IPS-18a (cell line): ENCODE measurements around the gene CXXC5.

Source experiments
- H3K27ac ChIP-seq: one replicate; pipeline ENCODE4 v1.5.1; 2013; ENCODE audit warnings: low read length
- H3K27me3 ChIP-seq: one replicate; pipeline ENCODE4 v1.6.1; 2013; ENCODE audit warnings: mild to moderate bottlenecking, low read length; ENCODE audit not compliant: control insufficient read depth, insufficient read depth
- H3K36me3 ChIP-seq: one replicate; pipeline ENCODE4 v1.6.1; 2013; ENCODE audit warnings: low read depth, low read length; ENCODE audit not compliant: control insufficient read depth
- H3K4me1 ChIP-seq: one replicate; pipeline ENCODE4 v1.6.1; 2013; ENCODE audit warnings: low read depth, low read length; ENCODE audit not compliant: control insufficient read depth
- H3K4me3 ChIP-seq: one replicate; pipeline ENCODE4 v1.5.1; 2013; ENCODE audit warnings: low read length
- H3K9ac ChIP-seq: one replicate; pipeline ENCODE4 v1.6.1; 2013; ENCODE audit warnings: mild to moderate bottlenecking, low read length, moderate library complexity
- H3K9me3 ChIP-seq: one replicate; pipeline ENCODE4 v1.6.1; 2013; ENCODE audit warnings: low read depth, low read length; ENCODE audit not compliant: control insufficient read depth

CXXC5 gene

DNA sequence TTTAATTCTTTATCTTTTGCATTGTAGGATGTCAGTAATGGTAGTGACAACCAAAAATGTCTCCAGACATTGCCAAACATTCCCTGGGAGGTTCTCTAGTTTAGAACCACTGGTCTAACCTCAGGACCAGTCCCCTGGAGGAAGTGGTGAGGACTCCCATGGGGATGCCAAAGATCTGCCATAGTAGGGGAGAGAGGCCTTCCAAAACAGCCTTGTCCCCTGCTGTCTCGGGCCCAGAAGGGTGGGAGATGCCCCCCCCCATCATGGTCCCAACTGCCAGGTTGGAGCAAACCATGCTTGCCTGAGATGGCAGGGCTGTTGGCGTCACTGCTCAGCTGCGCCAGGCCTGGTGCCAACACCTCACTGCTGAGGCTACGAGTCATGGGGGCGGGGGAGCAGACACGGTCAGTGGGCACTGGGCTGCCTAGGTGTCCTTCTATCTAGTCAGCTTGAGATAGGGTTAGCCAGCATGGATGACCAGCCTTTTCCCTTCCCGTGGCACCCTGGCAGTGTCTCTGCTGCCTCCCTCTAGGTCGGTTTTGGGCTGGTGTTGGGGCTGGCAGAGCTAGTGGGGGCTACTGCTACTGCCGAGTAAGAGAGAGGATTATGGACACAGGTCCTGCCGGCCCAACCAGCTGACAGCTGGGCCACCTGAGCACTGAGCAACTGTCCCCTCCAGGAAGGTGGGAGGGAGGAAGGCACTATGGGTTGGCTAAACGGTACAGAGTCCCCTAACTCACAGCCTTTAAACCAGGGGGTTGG is 8.3 kb upstream of the CXXC5 start:
- peaks cover 13% of the 10 kb centered on the region for H3K27me3 ChIP-seq
- H3K4me3 ChIP-seq = no peak overlapping the region
- no peak overlapping the region for H3K27ac ChIP-seq
- no peak overlapping the region for H3K9ac ChIP-seq
- peaks cover 57% of the 10 kb centered on the region for H3K4me1 ChIP-seq
- H3K36me3 ChIP-seq = no peaks in the 10 kb centered on the region
- H3K9me3 ChIP-seq = no peaks in the 10 kb centered on the region

DNA sequence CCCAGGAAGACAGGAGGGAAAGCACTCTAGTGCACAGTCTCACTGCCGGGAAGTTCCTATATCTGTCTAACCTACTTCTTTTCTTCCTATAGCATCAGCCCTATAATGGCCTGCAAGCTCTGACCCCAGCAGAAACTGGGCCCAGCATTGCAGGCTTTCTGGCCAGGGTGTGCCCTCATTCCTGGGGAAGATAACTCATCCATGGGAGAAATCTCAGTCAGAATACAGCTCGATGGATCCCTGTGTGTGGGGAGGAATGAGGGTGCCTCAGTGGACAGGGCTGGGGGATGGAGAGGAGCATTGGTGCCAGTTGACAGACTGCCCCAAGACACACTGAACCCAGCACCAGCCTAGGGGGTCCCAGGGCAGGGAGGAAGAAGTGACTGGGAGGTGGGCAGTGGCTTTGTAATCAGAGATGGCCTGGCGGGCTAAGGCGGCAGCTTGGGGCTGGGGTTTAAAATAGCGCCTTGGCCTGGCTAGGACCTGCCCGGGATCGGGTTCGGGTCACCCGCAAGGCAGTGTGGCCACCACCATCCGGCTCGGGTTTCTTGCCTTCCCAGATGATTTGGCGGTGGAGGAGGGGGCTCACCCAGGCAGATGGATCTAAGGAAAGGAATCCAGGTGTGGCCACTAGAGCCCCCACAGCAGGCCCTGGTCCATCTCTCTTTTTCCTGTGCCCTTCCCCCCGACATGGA is 7.6 kb upstream of the CXXC5 start:
- Histone ChIP-seq H3K4me3 (no peak overlapping the region), H3K9ac (no peak overlapping the region), H3K4me1 (peaks cover 57% of the 10 kb centered on the region), H3K27me3 (peaks cover 20% of the 10 kb centered on the region), H3K36me3 (no peaks in the 10 kb centered on the region), H3K27ac (no peak overlapping the region), H3K9me3 (no peaks in the 10 kb centered on the region)

DNA sequence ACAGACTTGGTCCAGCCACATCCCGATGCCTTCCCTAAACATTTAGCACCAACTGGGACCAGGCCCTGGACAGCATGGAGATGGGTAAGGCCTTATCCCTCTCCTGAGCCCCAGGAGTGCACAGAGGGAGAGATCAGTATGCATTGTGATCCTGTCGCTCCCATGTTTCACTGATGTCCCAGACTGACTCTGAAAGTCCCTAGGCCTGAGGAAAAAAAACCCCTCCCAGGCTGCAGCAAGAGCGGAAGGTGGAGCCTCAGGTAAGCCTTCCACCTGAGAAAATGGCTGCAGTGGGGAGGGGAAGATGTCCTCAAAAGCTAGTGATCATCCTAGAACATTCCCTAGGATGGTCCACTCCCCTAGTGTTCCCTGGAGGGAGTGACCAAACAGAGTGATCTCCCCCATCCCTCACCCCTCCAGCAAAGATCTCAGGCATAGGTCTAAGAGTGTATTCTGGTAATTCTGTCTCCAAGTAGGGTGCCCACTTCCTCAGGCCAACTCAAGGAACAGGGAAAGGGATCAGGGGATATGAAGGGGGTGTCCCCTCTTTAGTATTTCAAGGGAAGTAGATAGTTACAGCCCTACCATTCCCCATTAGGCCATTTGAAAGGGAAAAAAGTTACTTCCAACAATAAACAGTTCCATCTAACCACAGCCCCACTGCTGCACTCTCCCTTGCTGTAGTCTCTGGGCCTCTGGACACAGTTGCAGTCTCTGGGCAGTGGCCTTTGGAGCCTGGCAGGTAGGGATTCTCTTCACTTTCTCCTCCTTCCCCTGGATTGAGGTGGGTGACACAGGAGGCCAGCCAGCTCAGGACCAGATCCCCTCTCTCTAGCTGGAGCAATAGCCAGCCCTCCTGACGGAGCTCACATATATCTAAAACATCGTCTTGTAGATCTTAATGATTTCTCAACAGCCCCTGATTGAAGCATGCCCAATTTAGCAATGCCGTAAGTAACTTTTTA is 6.8 kb upstream of the CXXC5 start:
- peaks cover 55% of the 10 kb centered on the region for H3K4me1 ChIP-seq
- H3K4me3 ChIP-seq = no peak overlapping the region
- H3K36me3 ChIP-seq = no peaks in the 10 kb centered on the region
- no peak overlapping the region for H3K9ac ChIP-seq
- H3K27me3 ChIP-seq = peaks cover 29% of the 10 kb centered on the region
- H3K27ac ChIP-seq = no peak overlapping the region
- H3K9me3 ChIP-seq = no peaks in the 10 kb centered on the region

DNA sequence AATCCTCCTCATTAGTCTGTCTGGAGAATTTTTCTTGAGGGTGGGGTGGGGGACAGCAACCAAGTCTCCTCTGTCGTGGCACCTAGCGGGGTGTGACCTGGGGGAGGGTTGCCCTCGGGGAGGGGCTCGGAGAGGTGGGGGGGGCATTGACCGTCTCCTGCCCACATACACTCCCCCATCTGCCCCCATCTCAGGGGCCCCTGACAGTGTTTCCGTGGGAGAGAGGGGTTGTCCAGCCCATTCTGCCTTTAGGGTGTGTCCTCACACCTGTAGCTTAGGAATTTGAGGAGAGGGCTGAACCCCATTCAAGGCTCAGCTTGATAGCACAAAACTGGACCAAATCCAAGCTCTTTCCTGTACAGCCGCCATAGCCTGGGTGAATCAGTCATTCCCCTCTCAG is 5.9 kb upstream of the CXXC5 start:
- H3K9me3 ChIP-seq = no peaks in the 10 kb centered on the region
- peaks cover 54% of the 10 kb centered on the region for H3K4me1 ChIP-seq
- peaks cover 37% of the 10 kb centered on the region for H3K27me3 ChIP-seq
- no peak overlapping the region for H3K4me3 ChIP-seq
- no peak overlapping the region for H3K27ac ChIP-seq
- no peak overlapping the region for H3K9ac ChIP-seq
- no peaks in the 10 kb centered on the region for H3K36me3 ChIP-seq

DNA sequence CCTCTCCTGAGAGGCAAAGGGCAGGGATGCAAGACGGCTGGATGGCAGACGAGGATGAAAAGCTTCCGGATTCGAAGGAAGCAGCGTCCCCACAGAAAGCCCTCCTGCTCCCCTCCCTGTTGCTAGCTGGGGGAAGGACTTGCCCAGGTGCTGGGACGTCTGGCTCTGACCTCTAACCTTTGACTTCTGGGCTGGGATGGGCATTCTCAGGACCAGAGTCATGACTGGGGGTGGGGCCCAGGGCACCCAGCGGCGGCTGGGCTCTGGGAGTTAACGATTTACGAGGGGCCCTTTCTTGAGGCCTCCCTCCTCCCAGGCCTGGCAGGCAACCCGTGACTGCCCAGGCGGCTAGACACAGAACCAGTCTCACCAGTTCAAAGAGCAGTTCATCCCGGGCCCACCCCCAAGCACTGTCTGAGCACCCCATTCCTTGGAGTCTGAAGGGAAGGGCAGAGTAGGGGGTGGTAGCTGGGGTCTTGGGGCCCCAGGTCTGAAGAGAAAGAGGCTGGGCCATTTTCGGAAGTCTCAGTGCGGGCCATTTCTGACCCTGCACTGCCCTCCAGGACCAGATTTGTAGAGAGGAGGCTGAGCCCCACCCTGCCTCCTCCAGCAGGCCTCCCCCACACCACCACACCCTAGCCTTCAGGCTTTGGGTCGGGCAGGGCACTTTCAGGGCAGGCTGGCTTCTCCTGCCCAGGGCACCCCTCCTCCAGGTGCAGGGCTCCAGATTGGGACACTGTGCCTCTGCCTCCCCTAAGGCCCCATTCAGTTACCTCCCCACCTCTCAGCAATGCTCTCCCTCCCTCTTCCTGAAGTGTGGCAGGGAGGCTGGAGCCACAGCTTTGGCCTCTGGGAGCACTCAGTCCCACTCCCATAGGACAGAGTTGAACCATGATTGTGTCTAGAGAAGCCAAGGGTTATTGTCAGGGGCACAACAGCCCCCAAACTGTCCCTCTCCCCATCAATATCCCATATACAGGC is 5.0 kb upstream of the CXXC5 start:
- peaks cover 54% of the 10 kb centered on the region for H3K4me1 ChIP-seq
- peaks cover 44% of the 10 kb centered on the region for H3K27me3 ChIP-seq
- H3K9me3 ChIP-seq = no peaks in the 10 kb centered on the region
- no peaks in the 10 kb centered on the region for H3K36me3 ChIP-seq
- H3K4me3 ChIP-seq = no peak overlapping the region
- no peak overlapping the region for H3K27ac ChIP-seq
- no peak overlapping the region for H3K9ac ChIP-seq

DNA sequence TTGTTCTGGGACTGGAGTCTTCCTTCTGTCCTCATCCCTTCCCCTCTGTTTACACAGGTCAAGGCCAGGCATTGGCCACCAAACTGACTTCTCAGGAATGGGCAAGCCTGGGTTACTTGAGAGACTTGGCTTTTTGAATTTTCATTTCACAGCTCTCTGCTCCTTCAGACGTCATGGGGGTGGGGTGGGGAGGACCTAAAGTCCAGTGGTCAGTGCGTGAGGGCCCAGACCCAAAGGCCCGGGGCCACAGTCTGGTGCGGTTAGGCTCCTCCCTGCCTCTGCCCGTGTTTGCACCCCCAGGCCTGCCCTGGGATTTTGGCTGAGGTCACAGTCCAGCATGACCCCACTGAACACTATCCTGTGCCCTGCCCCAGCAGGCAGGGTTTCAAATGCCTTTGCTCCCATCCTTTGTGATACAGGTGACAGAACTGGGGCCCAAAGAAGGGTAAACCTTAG is 4.1 kb upstream of the CXXC5 start:
- Histone ChIP-seq H3K36me3 (no peaks in the 10 kb centered on the region), H3K4me1 (peaks cover 46% of the 10 kb centered on the region), H3K27me3 (peaks cover 44% of the 10 kb centered on the region), H3K9me3 (no peaks in the 10 kb centered on the region), H3K27ac (no peak overlapping the region), H3K4me3 (no peak overlapping the region), H3K9ac (no peak overlapping the region)

DNA sequence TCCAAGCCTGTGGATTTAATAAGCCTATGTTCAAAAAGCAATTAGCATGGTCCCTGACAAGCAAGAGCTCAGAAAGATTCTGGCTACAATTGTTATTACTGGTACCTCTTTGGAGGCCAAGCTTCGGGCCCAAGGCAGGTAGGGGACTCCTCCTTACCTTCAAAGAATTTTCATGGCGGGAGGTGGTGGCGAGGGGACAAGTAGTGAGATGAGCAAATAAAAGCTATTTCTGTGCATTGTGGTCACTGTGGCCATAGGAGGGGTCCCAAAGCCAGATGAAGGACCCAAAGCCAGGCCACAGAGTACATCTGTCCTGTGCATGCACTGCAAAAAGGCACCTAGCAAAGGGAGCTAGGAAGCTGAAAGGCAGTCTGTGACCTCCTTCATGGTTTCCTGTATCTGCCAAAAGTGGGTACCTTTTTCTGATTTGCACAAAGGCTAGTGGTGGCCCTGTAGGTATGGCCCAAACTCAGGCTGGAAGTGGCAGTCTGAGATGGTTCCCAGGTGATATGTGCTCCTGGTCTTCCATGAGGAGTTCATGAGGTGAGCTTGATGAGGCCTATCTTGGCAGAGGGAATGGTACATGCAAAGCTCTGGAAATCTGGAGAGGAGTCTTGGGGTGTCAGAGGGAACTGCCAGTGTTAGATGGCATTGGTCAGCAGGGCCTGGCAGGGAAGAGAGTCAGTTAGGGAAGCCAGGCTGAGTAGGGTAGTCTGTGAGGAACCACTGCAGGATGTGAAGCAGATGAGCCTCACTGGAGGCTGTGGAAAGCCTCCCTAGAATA is 3.3 kb upstream of the CXXC5 start:
- Histone ChIP-seq H3K9me3 (no peaks in the 10 kb centered on the region), H3K27ac (no peak overlapping the region), H3K4me3 (no peak overlapping the region), H3K27me3 (peaks cover 44% of the 10 kb centered on the region), H3K36me3 (no peaks in the 10 kb centered on the region), H3K9ac (no peak overlapping the region), H3K4me1 (peaks cover 38% of the 10 kb centered on the region)

DNA sequence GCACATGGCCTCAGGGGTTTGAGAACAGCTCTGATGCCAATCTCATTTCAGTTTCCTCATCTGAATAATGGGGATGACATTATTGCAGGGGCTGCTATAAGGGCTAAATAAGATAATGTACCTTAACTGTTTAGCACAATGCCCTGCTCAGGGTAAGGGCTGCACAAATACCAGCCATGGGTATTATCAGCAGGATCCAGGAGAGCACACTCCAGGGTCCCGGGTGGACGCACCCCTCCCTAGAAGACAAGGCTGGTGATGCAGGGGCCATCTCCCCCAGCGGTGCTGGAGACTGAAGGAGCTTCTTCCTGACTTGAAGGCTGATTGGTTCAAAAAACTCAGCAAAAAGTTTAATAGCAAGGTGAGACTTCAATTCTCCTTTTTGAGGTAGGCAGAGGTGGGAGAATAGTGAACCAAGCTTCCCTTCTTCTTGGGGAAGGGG is 2.7 kb upstream of the CXXC5 start:
- H3K4me1 ChIP-seq = peaks cover 33% of the 10 kb centered on the region
- H3K36me3 ChIP-seq = no peaks in the 10 kb centered on the region
- H3K27ac ChIP-seq = no peak overlapping the region
- no peak overlapping the region for H3K9ac ChIP-seq
- no peak overlapping the region for H3K4me3 ChIP-seq
- no peaks in the 10 kb centered on the region for H3K9me3 ChIP-seq
- H3K27me3 ChIP-seq = peaks cover 44% of the 10 kb centered on the region

DNA sequence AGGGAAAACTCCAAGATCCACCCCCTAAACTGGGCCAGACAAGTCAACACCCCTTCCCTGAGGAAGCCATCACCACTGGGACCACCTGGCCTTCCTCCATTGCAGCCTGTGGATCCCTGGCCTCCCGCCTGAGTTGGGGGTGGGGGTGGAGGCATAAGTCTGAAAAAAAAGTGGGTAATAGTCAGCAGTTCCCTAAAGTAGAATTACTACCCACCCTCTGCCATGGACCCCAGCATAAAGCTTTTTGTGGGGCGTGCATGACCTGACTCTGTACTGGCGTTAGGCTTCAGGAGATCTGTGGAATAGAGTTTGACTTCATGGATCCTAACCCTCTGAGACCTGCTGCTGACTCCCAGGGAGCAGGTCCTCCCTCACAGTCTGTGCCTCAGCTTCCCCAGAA is 2.0 kb upstream of the CXXC5 start:
- Histone ChIP-seq H3K4me3 (no peak overlapping the region), H3K36me3 (no peaks in the 10 kb centered on the region), H3K27me3 (peaks cover 44% of the 10 kb centered on the region), H3K9ac (no peak overlapping the region), H3K9me3 (no peaks in the 10 kb centered on the region), H3K4me1 (peaks cover 31% of the 10 kb centered on the region), H3K27ac (no peak overlapping the region)

DNA sequence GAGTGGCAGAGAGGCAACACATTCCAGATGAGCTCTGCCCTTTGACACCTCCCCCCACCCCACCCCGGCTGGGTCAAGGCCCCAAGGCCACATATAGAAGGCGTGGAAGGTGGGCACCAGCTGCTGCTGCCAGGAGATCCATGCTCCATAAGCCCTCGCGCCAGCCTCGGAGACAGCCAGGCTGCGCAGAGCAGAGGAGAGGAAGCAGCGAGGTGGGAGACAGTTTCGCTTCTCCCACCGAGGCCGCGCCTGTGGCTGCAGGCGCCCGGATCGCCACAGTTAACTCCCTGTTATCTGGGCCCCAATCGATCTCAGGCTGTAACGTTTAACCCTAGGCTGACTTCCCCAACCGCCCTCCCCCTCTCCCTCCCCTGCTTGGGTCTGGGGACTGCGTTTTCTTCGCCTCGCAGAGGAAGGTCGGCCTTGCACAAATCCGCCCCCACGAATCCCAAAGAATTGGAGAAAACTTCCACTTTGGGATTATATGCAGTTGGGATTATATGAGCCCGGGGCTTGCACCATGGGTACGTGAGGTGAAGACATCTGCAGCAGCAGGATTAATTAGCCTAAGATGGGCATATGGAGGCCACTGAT is 1.1 kb upstream of the CXXC5 start:
- Histone ChIP-seq H3K4me3 (peak overlapping the region; percentile 60), H3K27me3 (peaks cover 44% of the 10 kb centered on the region), H3K9ac (no peak overlapping the region), H3K36me3 (no peaks in the 10 kb centered on the region), H3K27ac (no peak overlapping the region), H3K4me1 (peaks cover 33% of the 10 kb centered on the region), H3K9me3 (no peaks in the 10 kb centered on the region)
